Suppressor macrophage (primary cell): ENCODE measurements around the gene SPON2.
"Not testable (repeated sequence)": the region's sequence is repeated elsewhere in the genome, so short reads cannot be mapped to it uniquely, and the experiment has no call there.

Source experiments
- DNase-seq, 4 experiments: peaks; one replicate each; pipeline ENCODE4 v3.0.0-alpha.2; 2020 to 2022

Gene SPON2

DNA sequence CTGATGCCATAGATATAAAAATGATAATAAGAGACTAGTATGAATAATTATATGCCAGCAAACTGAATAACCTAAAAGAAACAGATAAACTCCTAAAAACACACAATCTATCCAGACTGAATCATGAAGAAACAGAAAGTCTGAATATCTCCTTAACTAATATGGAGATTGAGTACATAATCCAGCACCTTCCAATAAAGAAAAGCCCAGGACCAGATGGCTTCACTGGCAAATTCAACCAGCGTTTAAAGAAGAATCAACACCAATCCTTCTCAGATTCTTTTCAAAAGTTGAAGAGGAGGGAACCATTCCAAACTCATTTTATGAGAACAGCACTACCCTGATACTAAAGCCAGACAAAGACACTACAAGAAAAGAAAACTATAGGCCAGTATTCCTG, 32.5 kb downstream of the SPON2 start:
- DNase-seq, result no peak

DNA sequence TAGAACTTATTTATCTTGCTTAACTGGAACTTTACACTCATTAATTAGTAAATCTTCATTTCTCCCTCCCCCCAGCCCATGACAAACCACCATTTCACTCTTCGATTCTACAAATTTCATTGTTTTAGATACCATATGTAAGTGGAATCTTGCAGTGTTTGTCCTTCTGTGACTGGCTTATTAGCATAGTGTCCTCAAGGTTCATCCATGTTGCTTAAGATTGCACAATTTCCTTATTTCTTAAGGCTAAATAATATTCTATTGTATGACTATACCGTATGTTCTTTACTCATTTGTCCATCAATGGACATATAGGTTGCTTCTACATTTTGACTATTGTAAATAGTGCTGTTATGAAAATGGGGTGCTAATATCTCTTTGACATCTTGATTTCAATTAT, 34.5 kb downstream of the SPON2 start:
- DNase-seq, result peak in 3 of 4 experiments; percentile 37 to 81 (median 79)

DNA sequence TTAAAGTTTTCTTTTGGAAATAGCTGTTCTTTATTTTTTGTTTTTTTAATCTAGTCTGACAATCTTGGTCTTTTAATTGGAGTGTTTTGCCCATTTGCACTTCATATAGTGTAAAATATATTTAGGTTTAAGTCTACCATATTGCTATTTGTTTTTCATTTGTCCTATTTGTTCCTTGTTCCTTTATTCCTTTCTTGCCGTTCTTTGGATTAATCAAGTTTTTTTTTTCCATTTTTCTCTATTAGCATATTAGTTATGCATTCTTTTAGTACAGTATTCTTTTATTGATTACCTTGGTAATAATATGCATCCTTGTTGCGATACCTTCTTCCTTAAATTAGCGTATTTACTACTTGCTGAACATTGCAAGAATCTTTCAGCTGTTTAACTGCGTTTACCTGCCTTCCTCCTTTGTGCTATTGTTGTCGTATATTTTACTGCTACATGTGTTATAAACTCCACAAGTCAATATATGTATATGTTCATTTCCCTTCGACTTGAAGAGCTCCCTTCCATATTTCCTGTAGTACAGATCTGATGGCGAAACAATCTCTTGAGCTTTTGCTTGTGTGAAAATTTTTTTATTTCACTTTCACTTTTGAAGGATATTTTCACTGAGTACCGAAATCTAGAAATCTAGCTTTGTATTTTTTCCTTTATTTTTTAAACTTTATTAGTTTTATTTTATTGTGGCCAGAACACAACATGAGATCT, 35.2 kb downstream of the SPON2 start:
- peak; percentile 15 to 77 (median 44) for DNase-seq

DNA sequence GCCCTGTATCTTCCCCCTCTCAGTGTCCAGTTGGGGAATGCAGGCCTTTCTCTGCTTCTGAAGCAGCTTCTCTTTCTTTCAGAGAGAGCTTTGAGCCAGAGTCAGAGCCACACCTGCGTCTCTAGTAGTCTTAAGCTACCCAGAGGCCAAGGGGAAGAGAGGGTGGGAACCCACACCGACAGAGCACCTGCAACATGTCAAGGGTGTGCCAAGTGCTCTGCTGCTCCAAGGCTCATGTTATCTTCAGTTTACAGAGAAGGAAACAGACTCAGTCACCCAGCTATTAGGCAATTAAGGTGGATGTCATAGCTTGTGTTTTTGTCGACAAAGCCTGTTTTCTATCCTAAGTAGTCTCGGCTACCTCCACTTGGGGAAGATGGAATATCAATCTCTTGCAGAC, 36.3 kb downstream of the SPON2 start:
- peak; percentile 26 to 62 (median 50) for DNase-seq

DNA sequence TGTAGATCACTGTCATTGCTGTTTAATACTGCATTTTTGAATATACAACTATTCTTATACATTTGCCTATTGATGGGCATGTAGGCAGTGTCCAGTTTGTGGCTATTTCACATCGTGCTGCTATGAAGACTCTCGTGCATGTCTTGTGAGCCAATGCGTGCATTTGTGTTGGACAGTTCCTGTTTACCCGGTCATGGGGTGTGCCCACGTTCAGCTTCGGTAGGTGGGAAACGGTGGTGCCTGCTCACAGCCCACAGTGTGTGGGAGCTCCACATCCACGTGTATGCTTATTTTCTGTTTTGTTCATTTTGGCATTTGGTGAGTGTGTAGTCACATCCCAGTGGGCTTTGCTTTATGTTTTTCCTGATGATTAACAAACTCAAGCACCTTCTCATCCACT, 39.4 kb downstream of the SPON2 start:
- peak; percentile 29 to 53 (median 43) for DNase-seq

DNA sequence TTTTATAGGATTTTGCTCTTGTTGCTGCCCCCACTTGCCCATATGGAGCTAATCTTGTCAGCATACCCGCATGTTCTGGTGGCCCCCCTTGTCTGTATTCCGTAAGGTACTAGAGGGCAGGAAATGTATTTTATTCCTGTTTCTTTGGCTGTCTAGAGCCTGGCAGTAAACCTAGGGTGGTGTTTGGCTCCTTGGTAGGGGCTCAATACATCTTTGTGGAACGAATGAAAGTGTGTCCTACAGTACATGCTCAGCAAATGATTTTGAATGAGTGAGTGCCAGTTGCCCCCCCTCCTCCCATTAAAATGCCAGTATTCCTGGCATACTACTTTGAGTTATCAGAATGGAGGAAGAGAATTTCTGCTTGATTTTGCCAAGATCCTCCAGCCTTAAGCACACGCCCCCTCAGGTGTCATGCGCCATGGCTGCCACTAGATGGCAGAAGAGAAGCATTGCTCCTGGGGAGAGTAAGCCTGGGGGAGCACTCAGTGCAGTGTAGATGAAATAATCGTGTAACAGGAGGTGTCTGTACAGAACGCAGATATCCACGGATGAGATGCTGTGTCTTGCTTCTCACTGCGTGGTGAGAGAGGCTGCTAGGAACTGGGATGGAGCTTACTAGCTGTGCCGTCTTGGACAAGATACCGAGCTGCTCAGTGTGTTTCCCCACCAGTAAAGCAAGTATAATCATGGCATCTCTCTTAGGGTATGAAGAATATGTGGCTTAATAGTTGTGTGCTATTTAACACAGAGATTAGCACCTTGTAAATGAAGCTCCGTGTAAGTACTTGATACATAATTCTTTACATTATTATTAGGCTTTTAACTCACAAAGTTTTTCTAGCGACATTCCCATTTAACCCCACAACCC, 41.8 kb downstream of the SPON2 start:
- DNase-seq, result peak; percentile 88 to 95 (median 88)

DNA sequence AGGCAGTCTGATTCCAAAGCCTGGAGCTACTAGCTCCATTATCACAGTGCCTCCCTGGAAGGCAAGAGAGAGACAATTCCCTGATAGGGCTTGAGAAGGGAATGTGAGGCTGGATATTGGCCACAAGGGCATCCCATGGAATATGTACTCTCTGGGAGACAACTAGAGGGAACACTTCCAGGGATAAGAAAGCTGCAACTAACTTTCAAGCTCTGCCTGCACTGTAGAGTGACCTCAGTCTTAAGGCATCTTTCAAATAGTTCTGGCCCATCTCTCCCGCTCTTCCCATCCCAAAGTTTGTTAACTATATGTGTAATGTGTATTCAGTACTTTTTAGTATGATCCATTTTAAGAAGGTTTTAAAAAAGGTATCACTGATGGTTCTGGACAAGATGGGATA, 45.9 kb downstream of the SPON2 start:
- DNase-seq, result no peak

DNA sequence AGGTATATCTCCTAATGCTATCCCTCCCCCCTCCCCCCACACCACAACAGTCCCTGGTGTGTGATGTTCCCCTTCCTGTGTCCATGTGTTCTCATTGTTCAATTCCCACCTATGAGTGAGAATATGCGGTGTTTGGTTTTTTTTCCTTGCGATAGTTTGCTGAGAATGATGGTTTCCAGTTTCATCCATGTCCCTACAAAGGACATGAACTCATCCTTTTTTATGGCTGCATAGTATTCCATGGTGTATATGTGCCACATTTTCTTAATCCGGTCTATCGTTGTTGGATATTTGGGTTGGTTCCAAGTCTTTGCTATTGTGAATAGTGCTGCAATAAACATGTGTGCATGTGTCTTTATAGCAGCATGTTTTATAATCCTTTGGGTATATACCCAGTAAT, 46.9 kb downstream of the SPON2 start:
- DNase-seq, result not testable (repeated sequence)

DNA sequence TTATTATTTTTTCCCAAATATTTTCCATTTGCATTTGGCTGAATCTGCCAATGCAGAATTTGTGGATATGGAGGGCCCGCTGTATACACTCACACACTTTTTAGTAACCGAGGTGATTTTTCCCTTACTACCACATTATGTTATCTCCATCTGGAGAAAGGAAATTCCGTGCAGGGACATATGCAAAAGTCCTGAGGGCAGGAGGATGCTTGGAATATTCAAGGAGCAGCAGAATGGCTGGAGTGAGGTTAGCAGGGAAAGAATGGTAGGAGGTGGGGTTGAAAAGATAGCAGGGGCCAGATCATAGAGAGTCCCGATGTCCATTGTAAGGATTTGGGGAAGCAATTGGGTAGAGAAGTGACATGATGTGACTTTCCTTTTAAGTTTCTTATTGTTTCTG, 47.6 kb downstream of the SPON2 start:
- no peak for DNase-seq

DNA sequence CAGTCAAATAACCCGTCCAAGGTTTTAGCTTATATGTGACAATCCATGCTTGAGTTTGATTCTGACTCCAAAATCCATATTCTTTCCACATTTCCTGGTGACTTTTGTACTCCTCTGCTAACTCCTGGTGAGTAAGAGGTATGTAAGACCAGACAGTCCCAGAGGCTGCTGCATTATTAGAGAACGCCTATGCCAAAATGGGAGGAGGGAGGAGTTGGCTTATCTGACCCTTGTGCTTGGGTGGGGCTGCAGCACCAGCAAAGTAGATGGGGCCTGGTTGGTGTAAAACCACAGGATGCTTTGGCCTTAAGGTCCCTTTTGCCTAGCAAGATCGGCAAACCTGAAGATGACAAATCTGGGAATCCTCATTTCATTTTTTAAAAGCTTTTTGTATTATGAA, 49.9 kb downstream of the SPON2 start:
- no peak for DNase-seq
